ENCODE measurements around the gene CDYL.

The CDYL gene

DNA sequence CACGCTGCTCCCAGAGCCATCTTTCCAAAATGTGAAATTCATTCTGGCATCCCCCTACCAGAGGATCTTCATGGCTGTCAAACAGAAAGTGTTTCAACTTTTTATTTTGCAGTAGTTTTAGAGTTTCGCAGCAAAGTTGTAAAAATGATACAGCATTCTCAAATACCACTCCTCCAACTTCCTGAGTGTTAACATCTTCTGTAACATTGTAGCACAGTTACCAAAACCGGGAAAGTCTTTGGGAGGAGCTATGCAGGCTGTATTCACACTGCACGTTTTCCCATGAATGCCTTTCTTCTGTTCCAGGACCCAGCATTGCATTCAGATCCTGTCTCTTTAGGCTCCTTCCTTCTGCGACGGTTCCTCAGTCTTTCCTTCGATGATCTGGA lies 30.1 kb downstream of the CDYL start:
- no peak overlapping the region for H3K4me3 ChIP-seq (replicated peaks; ENCODE audit: low read depth, low read length)
- no peak for DNase-seq (ENCODE audit: extremely low read depth, low read depth)
- TF ChIP-seq, protein P1, sequence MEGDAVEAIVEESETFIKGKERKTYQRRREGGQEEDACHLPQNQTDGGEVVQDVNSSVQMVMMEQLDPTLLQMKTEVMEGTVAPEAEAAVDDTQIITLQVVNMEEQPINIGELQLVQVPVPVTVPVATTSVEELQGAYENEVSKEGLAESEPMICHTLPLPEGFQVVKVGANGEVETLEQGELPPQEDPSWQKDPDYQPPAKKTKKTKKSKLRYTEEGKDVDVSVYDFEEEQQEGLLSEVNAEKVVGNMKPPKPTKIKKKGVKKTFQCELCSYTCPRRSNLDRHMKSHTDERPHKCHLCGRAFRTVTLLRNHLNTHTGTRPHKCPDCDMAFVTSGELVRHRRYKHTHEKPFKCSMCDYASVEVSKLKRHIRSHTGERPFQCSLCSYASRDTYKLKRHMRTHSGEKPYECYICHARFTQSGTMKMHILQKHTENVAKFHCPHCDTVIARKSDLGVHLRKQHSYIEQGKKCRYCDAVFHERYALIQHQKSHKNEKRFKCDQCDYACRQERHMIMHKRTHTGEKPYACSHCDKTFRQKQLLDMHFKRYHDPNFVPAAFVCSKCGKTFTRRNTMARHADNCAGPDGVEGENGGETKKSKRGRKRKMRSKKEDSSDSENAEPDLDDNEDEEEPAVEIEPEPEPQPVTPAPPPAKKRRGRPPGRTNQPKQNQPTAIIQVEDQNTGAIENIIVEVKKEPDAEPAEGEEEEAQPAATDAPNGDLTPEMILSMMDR (IDR thresholded peaks at IDR 0.05; ENCODE audit: low read depth, low read length, missing control alignments): no peak

GRCh38 chr6:4806791-4807190 lies 30.6 kb downstream of the CDYL start:
- DNase-seq (ENCODE audit: extremely low read depth, low read depth): no peak
- no peak overlapping the region for H3K4me3 ChIP-seq (replicated peaks; ENCODE audit: low read depth, low read length)
- TF ChIP-seq, protein P1 (IDR thresholded peaks at IDR 0.05; ENCODE audit: low read depth, low read length, missing control alignments): no peak

GRCh38 chr6:4808396-4808795 lies 32.2 kb downstream of the CDYL start:
- TF ChIP-seq, protein P1 (IDR thresholded peaks at IDR 0.05; ENCODE audit: low read depth, low read length, missing control alignments): no peak
- H3K4me3 ChIP-seq (replicated peaks; ENCODE audit: low read depth, low read length): no peak overlapping the region
- no peak for DNase-seq (ENCODE audit: extremely low read depth, low read depth)

- DNase-seq (ENCODE audit: extremely low read depth, low read depth): no peak
- H3K4me3 ChIP-seq (replicated peaks; ENCODE audit: low read depth, low read length): no peak overlapping the region
- TF ChIP-seq, protein P1 (IDR thresholded peaks at IDR 0.05; ENCODE audit: low read depth, low read length, missing control alignments): no peak
These were observed 34.1 kb downstream of the CDYL start for GRCh38 chr6:4809999-4810918.

DNA sequence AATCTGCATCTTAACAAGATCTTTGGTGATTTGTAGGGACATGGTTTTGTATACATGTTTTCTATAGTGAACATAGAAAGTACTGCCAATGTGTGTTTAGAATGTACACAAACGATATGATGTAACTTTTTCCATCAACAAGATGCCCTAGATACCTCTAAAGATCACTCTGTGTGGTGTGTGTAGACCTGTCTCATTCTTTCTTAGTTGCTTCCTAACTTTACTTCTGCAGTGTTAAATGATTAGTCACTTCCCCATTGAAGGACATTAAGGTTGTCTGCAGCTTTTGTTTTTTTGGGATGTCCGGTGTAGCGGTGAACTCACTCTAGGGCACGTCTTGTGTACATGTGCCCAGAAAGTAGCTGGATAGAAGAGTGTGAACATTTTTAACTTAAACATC lies 35.9 kb downstream of the CDYL start:
- no peak for DNase-seq (ENCODE audit: extremely low read depth, low read depth)
- TF ChIP-seq, protein P1 (IDR thresholded peaks at IDR 0.05; ENCODE audit: low read depth, low read length, missing control alignments): no peak
- no peak overlapping the region for H3K4me3 ChIP-seq (replicated peaks; ENCODE audit: low read depth, low read length)

DNA sequence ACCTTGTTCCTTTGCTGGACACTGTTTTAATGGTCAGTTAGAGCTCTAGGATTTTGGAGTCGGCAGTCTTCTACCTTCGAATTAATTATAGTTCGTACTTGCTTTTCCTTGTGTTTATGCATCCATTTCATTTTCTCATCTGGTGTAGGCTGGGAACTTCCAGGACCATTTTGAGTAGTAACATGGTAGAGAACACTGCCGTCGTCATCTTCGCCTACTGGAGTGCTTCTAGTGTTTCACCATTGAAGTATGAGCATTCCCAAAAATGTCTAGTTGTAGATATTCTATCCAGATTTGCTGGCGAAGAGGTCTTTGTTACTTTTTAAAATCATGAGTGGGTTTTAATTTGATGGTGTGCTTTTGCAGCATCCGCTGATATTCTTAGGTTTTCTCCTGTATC lies 36.9 kb downstream of the CDYL start:
- no peak overlapping the region for H3K4me3 ChIP-seq (replicated peaks; ENCODE audit: low read depth, low read length)
- TF ChIP-seq, protein P1 (IDR thresholded peaks at IDR 0.05; ENCODE audit: low read depth, low read length, missing control alignments): no peak
- DNase-seq (ENCODE audit: extremely low read depth, low read depth): no peak
